Pons (tissue), 1 donor: ENCODE data around the gene MPV17.
"Not testable (repeated sequence)": the region's sequence is repeated elsewhere in the genome, so short reads cannot be mapped to it uniquely, and the experiment has no call there.

Source experiments
- DNase-seq: peaks from one replicate; pipeline ENCODE4 v3.0.0-alpha.2; 2016; ENCODE audit warnings: low spot score

The MPV17 gene

DNA sequence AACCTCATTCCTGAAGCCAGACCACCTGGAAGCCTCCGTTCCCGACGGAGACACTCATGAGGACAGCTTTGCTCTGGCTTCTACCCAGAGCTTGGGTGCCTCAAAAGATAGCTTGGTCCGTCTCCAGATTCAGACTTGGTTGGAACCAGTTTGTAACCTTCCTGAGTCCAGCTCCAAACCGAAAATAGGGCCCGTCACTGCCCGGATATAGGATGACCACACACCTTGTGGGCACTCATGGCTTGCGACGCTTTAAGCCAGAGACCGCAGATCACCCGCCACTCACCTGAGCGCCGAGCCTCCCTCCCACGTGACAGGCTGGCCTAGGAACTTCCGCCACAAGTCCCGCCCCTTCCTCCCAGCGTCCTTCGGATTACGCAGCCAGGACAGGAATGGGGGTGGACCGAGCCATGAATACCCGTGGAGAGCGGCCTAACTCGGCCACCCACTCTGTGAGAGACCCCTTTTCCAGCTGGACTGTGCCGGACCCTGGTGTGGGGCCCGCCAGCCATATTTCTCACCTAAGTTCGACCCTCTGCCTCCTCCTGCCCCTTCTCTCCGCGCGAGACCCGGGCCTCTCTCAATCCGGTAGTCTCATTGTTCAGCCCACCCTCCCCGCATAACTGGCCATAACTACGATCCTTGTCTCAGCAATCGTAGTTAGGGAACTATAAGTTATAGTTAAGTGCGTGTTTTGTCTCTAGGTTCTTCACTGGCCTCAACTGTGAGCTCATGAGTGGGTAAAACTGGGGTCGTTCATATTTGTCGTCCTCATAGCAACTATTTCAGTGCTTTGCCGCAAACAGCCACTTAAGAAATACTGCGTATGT lies at the start of gene MPV17:
Gene MPV17, minus strand, starts transcription at position 332 of the 830 bp plus-strand sequence. CDS start 580 bp downstream, outside the sequence.
- peak; percentile 93 for DNase-seq

GRCh38 chr2:27370816-27371620 lies 48.1 kb upstream of the MPV17 start:
- peak; percentile 55 for DNase-seq

DNA sequence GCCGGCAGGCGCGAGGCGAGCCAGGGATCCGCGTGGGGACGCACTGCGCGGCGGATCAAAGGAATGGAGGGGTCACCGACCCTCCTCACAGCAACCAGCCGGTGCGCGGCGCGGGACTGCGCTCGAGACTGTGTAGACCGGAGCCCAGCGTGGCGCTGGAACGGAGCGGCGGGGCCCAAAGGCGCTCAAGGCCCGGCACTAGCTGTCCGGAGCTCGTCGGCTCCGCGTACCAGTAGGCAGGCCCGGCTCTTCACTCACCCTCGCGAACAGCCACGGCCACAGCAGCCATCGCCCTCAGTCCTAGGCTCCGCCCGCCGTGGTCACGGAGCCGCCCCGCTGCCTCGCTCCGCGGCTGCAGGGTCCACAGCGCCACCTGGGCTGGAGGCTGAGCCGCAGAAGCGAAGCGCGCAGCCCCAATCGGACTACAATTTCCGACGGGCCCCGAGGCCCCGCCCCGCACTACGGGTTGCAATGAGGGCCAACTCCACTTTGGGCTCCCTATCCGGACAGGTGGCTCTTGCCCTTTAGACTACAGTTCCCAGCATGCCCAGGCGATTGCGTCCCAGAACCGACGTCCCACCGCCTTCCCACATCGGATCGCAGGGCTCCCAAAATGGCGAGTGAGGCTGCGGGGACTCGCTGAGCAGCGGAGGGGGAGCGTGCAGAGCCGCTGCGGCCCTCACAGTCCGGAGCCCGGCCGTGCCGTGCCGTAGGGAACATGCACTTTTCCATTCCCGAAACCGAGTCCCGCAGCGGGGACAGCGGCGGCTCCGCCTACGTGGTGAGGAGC lies 47.3 kb upstream of the MPV17 start, which contains the start of the genes EIF2B4 and SNX17:
Gene EIF2B4, minus strand, starts transcription at position 313 of the 790 bp plus-strand sequence. Its CDS starts 24 bp downstream, at position 289.
Gene SNX17, plus strand, starts transcription at position 591 of the 790 bp plus-strand sequence. Its CDS starts 128 bp downstream, at position 719.
- peak; percentile 99 for DNase-seq

DNA sequence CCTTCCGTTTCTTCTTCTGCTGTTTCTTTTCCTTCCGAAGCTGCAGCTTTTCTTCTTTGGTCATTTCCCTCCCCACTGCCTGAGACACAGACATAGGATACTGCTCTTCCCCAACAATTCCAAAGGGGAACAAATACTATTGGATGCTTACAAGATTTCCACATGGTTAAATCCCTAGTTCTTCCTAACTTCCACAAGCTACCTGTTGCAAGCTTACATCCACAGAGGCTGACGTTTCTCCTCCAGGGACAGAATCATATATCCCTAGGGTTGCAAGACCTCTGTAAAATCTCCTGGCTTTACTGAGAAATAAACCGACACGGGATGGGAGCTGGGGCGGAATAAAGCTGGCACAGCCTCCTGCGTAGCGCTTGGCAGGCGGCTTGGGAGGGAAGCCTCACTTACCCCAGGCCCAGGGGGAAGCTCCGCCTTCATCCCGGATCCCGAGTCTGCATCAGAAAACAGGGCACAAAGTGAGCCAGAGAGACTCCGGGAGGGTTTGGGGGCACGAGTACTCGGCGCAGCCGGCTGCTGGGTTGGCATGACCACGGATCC lies 46.7 kb upstream of the MPV17 start:
- peak; percentile 46 for DNase-seq

DNA sequence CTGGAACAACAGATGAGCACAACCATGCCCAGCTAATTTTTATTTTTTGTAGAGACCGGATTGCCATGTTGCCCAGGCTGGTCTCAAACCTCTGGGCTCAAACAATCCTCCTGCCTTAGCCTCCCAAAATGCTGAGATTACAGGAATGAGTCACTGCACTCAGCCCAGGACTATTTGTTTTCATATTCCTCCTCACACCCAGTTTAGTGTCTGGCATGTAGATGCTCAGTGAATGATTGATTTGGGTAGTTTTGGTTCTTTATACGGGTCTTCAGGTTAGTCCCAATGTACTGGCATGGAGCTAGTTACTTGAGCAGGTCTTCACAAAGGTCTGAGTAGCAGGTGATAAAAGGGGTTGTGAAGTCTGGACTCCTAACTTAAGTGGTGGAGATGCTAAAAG lies 41.0 kb upstream of the MPV17 start:
- no peak for DNase-seq

GRCh38 chr2:27362678-27363420 lies 40.0 kb upstream of the MPV17 start:
- no peak for DNase-seq

DNA sequence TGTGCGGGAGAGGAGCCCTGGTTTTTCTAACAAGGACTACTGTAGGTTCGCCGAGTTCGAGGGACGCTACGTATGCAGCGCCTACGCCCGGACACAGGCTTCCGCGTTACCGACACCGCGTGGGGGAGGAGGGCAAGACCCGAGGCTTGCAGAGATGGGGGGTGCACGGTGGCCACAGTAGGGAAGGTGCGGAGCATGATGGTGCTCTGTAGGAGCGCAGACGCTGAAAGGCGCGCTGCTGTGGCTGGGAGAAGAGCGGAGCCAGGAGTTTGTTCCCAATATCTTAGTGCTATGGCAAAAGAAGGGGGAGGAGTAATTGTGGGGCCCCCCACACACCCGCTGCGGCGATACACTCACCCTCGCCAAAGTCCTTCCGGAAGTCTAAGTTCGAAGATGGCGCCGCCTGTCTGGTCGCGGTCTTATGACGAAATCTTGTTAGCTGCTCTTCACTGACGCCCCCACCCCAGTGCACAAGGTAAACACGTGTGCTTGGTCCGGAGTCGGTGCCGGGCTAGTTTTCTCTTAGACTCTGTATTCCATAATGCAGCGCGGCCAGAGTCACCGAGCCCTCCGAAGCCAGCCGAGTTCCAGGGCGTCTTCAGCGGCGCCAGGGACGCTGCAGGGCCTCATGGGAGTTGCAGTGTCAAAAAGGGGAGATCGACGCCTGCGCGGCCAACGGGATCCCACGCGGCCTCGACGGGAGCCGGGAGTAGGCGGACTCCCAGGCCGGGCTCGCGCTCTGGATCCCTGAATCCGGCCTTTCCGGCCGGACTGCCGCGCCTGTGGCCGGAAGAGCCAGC lies 33.7 kb upstream of the MPV17 start, which contains the start of gene GTF3C2:
Gene GTF3C2, minus strand, starts transcription at position 383 of the 800 bp plus-strand sequence. CDS start 13,210 bp downstream, outside the sequence.
- DNase-seq, result peak; percentile 98

- peak; percentile 40 for DNase-seq
Observed at GRCh38 chr2:27356056-27356381, 33.1 kb upstream of the MPV17 start.

DNA sequence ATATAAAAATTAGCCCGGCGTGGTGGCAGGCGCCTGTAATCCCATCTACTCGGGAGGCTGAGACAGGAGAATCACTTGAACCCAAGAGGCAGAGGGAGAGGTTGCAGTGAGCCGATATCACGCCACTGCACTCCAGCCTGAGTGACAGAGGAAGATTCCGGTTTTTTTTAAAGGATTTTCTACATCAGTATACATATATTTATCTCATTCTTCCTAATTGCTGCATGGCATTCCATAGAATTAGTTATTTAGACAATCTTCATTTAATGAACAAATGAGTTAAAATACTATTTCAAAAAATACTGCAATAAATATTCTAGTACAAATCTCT lies 31.7 kb upstream of the MPV17 start:
- DNase-seq, result no peak

DNA sequence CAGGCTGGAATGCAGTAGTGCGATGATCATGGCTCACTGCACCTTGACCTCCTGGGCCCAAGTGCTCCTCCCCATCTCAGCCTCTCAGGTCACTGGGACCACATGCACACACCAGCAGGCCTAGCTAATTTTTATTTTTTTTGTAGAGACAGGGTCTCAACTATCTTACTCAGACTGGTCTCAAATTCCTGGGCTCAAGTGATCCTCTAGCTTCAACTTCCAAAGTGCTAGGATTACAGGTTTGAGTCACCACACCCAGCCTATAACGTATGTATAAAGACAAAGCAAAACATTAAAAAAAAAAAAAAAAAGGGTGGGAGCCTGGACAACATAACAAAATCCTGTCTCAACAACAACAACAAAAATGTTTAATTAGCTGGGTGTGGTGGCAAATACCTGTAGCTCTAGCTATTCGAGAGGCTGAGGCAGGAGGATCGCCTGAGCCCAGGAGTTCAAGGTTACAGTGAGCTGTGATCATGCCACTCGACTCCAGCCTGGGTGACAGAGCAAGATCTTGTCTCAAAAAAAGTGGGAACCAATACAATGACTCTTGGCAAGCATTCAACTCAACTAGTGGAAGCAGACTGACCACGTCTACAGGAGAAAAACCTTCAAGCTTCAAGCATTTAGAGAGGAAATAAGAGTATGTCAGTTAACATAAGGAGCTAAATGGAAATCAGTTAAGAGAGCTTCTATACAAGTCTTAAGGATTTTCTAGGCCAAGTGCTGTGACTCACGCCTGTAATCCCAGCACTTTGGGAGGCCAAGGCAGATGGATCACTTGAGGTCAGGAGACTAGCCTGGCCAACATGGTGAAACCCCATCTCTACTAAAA lies 31.1 kb upstream of the MPV17 start:
- DNase-seq, result no peak

DNA sequence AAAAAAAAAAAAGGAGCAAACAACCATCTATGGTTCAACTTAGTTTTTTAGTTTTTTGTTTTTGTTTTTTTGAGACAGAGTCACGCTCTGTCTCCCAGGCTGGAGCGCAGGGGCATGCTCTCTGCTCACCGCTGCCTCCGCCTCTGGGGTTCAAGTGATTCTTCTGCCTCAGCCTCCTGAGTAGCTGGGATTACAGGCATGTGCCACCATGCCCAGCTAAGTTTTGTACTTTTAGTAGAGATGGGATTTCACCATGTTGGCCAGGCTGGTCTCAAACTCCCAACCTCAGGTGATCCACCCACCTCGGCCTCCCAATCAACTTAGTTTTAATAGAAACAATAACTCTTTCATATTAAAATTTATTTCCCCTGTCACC lies 30.5 kb upstream of the MPV17 start:
- DNase-seq, result not testable (repeated sequence)

- DNase-seq, result no peak
Observed at GRCh38 chr2:27351802-27352598, 29.1 kb upstream of the MPV17 start.

DNA sequence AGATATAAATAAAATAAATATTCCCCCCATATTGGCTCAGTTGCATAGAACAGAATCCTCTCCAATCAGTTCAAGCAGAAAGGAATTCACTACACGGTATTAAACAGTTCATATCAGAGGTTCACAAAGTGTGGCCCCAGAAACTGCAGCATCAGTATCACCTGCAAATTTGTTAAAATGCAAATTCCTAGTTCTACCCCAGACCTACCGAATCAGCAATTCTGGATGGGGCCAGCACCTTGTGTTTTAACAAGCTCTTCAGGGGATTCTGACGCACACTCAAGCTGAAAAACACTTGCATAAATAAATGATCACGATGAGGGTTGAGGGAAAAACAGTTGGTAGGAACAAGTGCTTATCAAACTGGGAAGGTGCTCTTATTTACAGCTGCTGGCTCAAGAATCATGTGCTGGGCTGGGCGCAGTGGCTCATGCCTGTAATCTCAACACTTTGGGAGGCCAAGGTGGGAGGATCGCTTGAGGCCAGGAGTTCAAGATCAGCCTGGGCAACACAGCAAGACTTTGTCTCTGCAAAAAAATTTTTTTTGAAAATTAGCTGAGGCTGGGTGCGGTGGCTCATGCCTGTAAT lies 27.3 kb upstream of the MPV17 start:
- DNase-seq, result no peak

GRCh38 chr2:27347641-27348040 lies 24.7 kb upstream of the MPV17 start:
- no peak for DNase-seq

DNA sequence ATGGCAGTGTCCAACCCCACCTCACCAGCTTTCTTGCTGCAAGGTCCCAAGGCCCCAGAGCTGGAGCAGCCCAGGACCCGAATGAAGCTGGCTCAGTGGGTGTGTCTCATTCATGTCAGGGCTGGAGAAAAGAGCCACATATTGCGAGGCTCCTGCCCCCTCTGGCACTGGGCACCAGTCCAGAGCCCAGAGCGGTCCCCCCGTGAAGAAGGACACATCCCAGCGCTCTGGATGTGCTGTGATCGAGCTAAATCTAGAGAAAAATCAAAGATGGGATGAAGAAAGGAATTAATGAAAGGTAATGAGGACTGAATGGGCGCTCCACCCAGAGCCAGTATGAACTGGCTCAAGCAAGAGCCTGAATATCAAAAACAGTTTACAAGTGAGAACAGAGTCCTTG lies 13.3 kb upstream of the MPV17 start:
- no peak for DNase-seq

GRCh38 chr2:27335311-27335710 lies 12.4 kb upstream of the MPV17 start:
- no peak for DNase-seq

- DNase-seq, result no peak
Observed at GRCh38 chr2:27324720-27325119, 1.8 kb upstream of the MPV17 start.
